ENCODE measurements around the gene NCAPD2. TPM values are rescaled to one million over a fixed set of nuclear protein-coding genes. Genes with fewer than 3 reads are reported as not detected.

The NCAPD2 gene
- total and polyA plus RNA-seq, 12 donors = 6.6 to 33.9 (median 20.9) TPM

GRCh38 chr12:6452944-6453630 is 40.8 kb upstream of the NCAPD2 start:
- Histone ChIP-seq H3K4me3 (peak overlapping the region in 1 of 4 donors; percentile 59), H3K27me3 (no peaks in the 10 kb centered on the region), H3K4me1 (replicated peaks in 1 of 2) (peaks cover 21 to 23% of the 10 kb centered on the region in 2 donors), H3K27ac (peak overlapping the region; percentile 92 to 98 (median 95)), H3K9me3 (replicated peaks in 1 of 3) (no peaks in the 10 kb centered on the region), H3K36me3 (replicated peaks in 1 of 2) (peaks cover 0 to 26% of the 10 kb centered on the region in 2 donors)
- TF ChIP-seq, protein P1, sequence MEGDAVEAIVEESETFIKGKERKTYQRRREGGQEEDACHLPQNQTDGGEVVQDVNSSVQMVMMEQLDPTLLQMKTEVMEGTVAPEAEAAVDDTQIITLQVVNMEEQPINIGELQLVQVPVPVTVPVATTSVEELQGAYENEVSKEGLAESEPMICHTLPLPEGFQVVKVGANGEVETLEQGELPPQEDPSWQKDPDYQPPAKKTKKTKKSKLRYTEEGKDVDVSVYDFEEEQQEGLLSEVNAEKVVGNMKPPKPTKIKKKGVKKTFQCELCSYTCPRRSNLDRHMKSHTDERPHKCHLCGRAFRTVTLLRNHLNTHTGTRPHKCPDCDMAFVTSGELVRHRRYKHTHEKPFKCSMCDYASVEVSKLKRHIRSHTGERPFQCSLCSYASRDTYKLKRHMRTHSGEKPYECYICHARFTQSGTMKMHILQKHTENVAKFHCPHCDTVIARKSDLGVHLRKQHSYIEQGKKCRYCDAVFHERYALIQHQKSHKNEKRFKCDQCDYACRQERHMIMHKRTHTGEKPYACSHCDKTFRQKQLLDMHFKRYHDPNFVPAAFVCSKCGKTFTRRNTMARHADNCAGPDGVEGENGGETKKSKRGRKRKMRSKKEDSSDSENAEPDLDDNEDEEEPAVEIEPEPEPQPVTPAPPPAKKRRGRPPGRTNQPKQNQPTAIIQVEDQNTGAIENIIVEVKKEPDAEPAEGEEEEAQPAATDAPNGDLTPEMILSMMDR (IDR thresholded peaks at IDR 0.05) = no peak
- peak in 1 of 2 donors; percentile 12 for TF ChIP-seq POLR2A (IDR thresholded peaks at IDR 0.05)
- peak in 5 of 7 donors; percentile 49 to 67 (median 58) for DNase-seq
- WGBS, 4 donors = 31 to 58% (median 36%) methylated on average over 1 to 17 of the region's 17 CpGs
- intact Hi-C loops (cut with DNase I) = loop anchor here in 1 of 2 donors (5.0 kb wide), 1 partner anchor 66 kb away; no protein-coding TSS in a partner anchor

- Histone ChIP-seq H3K9me3 (replicated peaks in 1 of 3) (no peaks in the 10 kb centered on the region), H3K4me3 (no peak overlapping the region), H3K27me3 (no peaks in the 10 kb centered on the region), H3K4me1 (replicated peaks in 1 of 2) (peaks cover 10 to 11% of the 10 kb centered on the region in 2 donors), H3K27ac (no peak overlapping the region), H3K36me3 (replicated peaks in 1 of 2) (peaks cover 0 to 69% of the 10 kb centered on the region in 2 donors)
- no peak for DNase-seq
- TF ChIP-seq, protein P1 (IDR thresholded peaks at IDR 0.05) = no peak
- TF ChIP-seq POLR2A (IDR thresholded peaks at IDR 0.05) = no peak
- intact Hi-C loops (cut with DNase I) = no loop called here
- 86 to 95% (median 89%) methylated on average over 8 to 12 of the region's 12 CpGs for WGBS, 4 donors
These were observed 36.5 kb upstream of the NCAPD2 start for GRCh38 chr12:6457220-6457945.

- Histone ChIP-seq H3K36me3 (replicated peaks in 1 of 2) (peaks cover 0 to 80% of the 10 kb centered on the region in 2 donors), H3K4me3 (no peak overlapping the region), H3K27me3 (no peaks in the 10 kb centered on the region), H3K27ac (no peak overlapping the region), H3K9me3 (replicated peaks in 1 of 3) (no peaks in the 10 kb centered on the region), H3K4me1 (replicated peaks in 1 of 2) (peaks cover under 1 to 1% of the 10 kb centered on the region in 2 donors)
- intact Hi-C loops (cut with DNase I) = no loop called here
- TF ChIP-seq POLR2A (IDR thresholded peaks at IDR 0.05) = no peak
- TF ChIP-seq, protein P1 (IDR thresholded peaks at IDR 0.05) = no peak
- no peak for DNase-seq
- WGBS, 4 donors = 95 to 97% (median 96%) methylated on average over 14 of the region's 14 CpGs
These were observed 35.5 kb upstream of the NCAPD2 start for GRCh38 chr12:6458281-6459003.

DNA sequence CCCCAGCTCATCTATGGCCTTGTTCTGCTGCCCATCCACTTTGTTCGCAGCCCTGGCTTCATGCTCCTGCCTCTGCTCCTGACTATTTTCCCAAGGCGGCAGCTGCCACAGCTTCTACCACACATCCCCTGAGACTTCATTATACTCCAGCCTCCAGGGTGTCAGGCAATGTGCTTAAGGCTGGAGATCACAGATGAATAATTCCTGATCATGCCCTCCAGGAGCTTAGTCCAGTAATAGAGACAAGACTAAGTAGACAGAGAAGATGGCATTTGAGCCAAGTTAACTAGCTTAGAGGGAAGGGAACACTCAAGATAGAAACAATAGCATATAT is 34.9 kb upstream of the NCAPD2 start:
- H3K9me3 ChIP-seq (replicated peaks in 1 of 3) = no peaks in the 10 kb centered on the region
- TF ChIP-seq, protein P1 (IDR thresholded peaks at IDR 0.05) = no peak
- no peak for TF ChIP-seq POLR2A (IDR thresholded peaks at IDR 0.05)
- H3K4me1 ChIP-seq (replicated peaks in 1 of 2) = no peaks in the 10 kb centered on the region
- no peaks in the 10 kb centered on the region for H3K27me3 ChIP-seq
- peaks cover 0 to 84% of the 10 kb centered on the region in 2 donors for H3K36me3 ChIP-seq (replicated peaks in 1 of 2)
- no peak overlapping the region for H3K4me3 ChIP-seq
- WGBS, 4 donors = 92 to 100% (median 97%) methylated on average over 2 of the region's 2 CpGs
- intact Hi-C loops (cut with DNase I) = no loop called here
- no peak for DNase-seq
- no peak overlapping the region for H3K27ac ChIP-seq
